NCI-H2107 treated with DMSO at 0.1 percent for 48 hours (cell line): ENCODE measurements around the gene MYO9B.
"Not testable (repeated sequence)": the region's sequence is repeated elsewhere in the genome, so short reads cannot be mapped to it uniquely, and the experiment has no call there.

Experiments used
- DNase-seq: peaks from one replicate; lab custom pipeline; 2025; ENCODE audit not compliant: unreplicated experiment; lab: John Stamatoyannopoulos, UW

The MYO9B gene

DNA sequence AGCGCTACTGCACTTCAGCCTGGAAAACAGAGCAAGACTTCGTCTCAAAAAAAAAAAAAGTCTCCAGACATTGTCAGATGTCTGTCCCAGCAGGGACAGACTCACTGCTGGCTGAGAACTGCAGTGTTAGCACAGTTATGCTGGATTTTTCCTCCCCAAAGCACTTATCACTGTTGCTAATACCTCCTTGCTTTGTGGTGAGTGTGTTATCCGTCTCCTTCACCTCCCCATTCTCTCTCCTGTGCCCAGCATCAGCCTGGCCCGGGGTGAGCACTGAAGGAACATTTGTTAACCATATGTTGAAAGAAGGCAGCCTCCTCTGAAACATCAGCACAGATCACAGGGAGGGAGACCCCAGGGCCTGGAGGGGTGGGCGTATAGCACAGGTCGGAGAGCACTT, 11.3 kb downstream of the MYO9B start:
- no peak for DNase-seq

DNA sequence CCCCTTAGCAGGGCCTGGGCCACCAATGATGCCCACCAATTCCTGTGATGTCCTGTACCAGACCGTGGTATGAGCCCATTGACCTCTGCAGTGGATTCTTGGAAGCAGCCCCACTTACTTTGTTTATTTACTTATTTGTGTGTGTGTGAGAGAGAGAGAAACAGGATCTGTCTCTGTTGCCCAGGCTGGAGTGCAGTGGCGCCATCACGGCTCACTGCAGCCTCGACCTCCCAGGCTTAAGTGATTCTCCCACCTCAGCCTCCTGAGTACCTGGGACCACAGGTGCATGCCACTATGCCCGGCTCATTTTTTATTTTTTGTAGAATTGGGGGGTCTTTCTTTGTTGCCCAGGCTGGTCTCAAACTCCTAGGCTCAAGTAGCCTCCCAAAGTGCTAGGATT, 13.0 kb downstream of the MYO9B start:
- no peak for DNase-seq

DNA sequence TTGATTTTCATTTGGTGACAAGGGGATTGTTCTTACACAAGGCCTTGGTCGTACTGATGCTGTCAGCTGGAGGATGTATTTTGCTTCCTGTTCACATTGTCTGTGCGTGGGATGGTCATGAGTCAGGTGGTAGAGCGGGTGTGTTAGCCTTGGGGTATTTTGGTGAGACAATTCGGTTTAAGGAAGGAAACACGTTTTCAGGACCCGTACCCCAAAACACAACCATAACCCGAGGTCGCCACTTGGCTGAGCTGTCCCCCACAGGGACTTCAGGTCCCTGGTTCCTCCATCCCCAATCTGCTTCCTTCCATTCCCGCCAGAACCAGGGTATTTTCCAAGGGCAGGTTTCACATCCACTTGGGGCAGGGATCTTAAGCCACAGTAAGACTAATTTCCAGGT, 15.0 kb downstream of the MYO9B start:
- DNase-seq = no peak

DNA sequence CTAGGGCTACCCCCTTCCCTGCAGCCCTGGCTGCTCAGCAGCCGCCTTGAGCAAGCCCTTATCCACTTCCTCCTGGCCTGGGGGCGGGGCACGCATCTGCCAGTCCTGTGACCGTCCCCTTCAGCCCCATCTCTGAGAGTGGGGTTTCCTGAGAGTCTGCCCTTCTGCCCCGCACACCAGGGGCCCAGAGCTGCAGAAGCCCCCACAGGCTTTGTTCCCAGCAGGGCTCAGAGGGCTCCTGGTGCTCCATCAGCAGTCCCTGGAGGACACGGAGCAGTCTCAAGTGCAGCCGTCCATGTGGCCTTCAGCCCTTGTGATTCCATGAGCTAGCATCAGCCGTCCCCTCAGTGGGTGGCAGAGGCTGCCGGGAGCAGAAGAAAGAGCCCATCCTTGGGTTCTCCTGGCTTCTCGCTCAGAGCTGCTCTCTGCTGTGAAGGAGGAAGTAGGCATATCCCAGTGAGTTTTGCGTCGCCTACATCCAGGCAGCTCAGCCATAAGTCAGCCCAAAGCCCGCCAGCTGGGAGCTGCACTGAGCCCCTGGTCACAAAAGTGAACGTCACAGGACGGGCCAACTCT, 16.3 kb downstream of the MYO9B start:
- DNase-seq = no peak

DNA sequence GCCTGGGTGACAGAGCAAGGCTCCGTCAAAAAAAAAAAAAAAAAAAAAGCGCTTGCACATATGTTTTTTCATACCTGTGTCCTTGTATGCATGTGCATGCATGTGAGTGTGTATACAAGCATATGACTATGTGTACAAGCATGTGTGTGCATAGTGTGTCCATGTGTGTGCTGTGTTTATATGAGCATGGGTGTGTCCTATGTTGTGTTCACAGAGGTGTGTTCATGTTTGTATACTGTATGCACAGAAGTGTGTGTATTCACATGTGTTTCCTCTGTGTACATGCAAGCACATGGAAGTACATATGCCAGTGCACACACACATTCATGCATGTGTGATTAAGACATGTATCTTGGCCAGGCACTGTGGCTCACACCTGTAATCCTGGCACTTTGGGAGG, 17.1 kb downstream of the MYO9B start:
- DNase-seq = no peak

DNA sequence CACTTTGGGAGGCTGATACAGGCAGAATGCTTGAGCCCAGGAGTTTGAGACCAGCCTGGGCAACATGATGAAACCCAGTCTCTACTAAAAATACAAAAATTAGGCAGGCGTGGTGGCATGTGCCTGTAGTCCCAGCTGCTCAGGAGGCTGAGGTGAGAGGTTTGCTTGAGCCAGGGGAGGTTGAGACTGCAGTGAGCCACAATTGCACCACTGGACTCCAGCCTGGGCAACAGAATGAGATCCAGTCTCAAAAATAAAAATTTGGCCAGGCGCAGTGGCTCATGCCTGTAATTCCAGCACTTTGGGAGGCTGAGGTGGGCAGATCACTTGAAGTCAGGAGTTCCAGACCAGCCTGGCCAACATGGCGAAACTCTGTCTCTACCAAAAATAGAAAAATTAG, 19.1 kb downstream of the MYO9B start:
- DNase-seq = not testable (repeated sequence)

DNA sequence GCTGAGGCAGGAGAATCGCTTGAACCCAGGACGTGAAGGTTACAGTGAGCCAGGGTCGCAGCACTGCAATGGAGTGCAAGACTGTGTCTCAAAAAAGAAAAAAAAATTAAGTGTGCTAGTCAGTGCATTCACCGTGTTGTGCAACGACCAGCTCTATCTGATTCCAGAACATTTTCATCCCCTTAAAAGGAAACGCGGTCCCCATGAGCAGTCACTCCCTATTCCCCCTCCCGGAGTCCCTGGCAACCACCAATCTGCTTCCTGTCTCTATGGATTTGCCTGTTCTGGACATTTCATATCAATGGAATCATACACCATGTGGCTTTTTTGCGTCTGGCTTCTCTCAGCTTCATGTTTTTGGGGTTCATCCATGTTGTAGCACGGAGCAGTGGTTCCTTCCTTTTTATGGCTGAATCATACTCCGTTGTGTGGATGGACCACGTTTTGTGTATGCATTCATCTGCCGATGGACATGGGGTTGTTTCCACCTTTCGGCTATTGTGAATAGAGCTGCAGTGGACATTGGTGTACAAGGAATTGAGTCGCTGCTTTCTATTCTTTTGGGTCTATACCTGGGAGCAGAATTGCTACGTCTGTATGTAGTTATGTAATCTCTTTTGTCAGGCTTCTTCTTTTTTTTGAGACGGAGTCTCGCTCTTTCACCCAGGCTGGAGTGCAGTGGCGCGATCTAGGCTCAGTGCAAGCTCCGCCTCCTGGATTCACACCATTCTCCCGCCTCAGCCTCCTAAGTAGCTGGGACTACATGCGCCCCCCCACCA, 19.8 kb downstream of the MYO9B start:
- no peak for DNase-seq

DNA sequence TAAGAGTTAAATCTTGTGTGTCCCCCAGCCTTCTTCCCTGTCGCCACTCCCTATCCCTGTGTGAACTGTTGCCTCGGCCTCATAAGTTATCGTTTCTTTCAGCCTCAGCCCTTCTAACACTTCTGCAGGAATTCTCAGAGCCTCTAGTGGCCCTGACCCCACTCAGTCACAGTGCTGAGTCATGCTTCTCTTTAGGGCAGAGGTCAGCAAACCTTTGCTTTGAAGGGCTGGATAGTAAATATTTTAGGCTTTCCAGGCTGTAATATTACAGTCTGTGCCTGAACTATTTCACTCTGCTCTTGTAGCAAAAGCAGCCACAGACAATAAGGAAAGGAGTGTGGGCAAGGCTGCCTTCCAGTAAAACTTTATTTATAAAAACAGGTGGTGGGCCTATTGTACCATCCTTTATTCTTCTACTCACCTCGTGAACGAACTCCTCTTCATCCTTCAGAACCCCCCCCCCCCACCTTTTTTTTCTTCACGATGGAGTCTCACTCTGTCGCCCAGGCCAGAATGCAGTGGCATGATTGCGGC, 22.1 kb downstream of the MYO9B start:
- no peak for DNase-seq

DNA sequence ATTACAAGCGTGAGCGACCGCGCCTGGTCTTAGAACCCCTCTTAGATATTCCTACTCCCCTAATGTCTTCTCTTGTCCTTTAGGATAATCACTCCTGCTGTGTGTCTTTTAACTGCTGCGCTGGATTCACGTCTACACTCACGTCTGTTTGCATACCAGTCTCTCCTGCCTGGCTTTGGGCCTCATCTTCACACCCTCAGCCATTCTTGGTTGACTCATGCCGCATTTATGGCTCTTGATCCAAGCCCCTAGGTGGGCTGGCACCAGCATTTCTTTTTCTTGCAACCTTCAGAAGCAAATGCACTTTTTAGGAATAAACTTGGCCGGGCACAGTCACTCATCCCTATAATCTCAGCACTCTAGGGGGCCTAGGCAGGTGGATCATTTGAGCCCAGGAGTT, 22.7 kb downstream of the MYO9B start:
- DNase-seq = no peak

DNA sequence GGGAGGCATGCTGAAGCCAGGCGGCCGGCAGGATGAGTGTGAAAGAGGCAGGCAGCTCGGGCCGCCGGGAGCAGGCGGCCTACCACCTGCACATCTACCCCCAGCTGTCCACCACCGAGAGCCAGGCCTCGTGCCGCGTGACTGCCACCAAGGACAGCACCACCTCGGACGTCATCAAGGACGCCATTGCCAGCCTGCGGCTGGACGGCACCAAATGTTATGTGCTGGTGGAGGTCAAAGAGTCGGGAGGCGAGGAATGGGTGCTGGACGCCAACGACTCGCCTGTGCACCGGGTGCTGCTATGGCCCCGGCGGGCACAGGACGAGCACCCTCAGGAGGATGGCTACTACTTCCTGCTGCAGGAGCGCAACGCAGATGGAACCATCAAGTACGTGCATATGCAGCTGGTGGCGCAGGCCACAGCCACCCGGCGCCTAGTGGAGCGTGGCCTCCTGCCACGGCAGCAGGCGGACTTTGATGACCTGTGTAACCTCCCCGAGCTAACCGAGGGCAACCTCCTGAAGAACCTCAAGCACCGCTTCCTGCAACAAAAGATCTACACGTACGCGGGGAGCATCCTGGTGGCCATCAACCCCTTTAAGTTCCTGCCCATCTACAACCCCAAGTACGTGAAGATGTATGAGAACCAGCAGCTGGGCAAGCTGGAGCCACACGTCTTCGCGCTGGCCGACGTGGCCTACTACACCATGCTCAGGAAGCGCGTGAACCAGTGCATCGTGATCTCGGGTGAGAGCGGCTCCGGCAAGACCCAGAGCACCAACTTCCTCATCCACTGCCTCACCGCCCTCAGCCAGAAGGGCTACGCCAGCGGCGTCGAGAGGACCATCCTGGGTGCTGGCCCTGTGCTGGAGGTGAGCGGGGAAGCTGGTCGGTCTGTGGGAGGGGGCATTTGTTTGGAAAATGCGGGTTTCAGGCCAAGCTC, 26.4 kb downstream of the MYO9B start:
- no peak for DNase-seq

DNA sequence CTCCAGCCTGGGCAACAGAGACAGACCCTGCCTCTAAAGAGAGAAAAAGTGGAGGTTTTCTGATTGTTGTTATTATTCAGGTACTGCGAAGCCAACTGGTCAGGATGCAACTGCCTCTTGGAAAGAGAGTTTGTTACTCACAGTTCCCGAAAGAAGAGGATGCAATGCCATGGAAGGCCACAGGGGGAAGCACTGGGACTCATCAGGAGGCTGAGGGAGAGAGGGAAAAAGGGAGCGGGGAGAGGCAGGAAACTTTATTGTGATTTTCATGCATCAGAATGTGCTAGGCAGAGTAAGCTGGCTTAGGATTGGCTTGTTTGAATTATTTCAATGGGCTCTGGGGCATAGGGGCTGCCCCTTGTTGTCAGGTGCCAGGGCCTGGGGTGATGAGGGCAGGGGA, 27.6 kb downstream of the MYO9B start:
- no peak for DNase-seq

DNA sequence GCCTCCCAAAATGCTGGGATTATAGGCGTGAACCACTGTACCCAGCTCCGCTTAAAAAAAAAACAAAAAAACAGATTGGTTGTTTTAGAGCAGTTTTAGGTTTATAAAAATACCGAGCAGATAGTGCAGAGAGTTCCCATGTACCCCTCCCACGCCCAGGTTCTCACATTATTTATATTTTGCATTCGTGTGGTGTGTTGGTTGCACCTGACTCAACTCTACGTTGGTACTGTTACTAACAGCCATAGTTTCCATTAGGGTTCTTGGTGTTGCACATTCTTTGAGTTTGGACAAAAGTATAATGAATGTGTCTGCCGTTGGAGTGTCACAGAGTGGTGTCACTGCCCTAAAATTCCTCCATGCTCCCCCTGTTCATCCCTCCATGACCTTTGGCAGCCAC, 29.1 kb downstream of the MYO9B start:
- no peak for DNase-seq

DNA sequence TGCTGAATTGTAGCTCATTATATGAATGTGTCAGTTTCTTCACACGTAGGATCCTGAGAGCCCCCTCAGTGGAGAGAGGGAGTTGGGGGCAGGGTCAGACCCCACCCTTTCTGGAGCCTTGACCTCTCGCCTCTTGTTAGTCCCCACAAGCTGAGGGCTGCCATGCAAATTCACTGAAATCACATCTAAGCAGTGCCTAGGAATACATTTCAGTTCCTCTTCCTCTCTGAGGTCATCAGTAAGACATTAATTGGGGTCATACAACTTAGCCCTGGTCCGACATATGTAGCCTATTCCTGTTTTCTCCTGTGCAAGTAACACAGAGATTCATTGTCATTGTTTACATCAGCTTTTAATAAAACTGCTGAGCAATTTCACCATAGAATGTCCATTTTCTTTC, 30.0 kb downstream of the MYO9B start:
- DNase-seq = no peak

DNA sequence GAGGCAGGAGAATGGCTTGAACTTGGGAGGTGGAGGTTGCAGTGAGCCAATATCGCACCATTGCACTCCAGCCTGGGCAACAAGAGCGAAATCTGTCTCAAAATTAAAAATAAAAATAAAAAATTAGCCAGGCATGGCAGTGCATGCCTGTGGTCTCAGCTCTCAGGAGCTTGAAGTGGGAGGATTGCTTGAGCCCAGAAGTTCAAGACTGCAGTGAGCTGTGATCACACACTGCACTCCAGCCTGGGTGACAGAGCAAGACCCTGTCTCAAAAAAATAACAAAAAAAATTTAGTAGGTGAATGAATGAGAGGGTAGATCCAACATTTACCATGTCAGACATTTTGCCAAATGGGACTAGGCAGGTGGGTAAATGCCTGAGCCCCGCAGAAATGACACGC, 31.4 kb downstream of the MYO9B start:
- DNase-seq = not testable (repeated sequence)

DNA sequence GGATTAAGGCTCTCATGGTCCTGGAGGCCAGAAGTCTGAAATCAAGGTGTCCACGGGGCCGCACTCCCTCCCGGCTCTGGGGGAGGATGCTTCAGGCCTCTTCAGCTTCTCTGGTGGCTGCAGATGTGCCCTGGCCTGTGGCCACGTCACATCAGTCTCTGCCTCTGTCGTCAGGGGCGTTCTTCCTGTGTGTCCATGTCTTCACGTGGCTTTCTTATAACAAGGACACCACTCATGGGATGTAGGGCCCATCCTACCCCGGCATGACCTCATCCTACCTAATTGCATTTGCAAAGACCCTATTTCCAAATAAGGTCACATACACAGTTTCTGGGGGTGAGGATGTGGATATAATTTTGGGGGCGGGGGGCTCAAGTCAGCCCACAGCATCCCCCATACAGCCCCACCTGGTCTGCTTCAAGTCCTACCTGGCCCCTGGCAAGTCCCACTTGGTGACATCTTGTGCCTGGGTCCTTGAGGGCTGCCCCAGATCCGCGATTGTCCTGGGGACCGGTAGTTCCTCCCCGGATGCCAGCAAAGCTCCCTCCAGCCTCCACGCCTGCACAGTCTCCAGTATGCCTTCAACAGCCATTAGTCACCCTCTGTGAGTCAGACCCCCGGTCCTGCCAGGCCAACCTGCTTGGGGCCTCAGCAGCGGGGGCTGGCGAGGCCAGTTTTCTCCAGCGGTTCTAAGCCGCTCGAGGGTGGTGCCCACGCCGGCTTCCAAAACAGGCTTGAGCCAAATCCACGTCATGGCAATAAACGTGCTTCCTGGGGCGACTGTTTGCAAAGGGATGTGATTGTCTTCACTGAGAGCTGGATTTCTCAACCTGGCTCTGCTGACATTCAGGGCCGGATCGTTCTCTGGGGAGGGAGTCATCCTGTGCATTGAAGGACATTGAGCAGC, 32.2 kb downstream of the MYO9B start:
- DNase-seq = no peak

DNA sequence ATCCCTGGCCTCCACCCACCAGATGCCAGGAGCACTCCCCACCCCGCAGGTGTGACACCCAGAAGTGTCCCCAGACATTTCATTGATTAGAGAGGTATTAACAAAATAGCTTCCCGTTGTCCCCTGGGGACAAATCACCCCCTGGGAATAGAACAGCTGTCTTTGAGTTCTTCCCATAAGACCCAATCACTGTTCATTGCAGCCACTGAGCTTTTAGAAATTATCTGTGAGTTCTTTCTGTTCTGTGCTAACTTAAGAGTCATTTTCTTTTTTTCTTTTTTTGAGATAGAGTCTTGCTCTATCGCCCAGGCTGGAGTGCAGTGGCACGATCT, 32.8 kb downstream of the MYO9B start:
- no peak for DNase-seq

DNA sequence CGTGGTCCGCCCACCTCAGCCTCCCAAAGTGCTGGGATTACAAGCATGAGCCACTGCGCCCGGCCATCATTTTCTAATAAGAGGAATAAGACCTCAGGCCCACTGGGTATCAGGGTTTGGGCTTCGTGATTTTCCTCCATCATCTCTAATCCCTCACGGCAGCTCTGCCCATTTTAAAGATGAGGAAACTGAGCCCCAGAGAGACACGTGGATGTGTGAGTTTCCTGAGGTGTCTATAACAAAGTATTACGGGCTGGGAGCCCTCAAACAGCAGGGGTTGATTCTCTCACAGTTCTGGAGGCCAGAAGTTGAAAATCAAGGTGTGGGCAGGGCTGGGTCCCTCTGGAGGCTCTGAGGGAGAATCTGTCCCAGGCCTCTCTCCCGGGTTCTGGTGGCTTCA, 33.7 kb downstream of the MYO9B start:
- DNase-seq = no peak

DNA sequence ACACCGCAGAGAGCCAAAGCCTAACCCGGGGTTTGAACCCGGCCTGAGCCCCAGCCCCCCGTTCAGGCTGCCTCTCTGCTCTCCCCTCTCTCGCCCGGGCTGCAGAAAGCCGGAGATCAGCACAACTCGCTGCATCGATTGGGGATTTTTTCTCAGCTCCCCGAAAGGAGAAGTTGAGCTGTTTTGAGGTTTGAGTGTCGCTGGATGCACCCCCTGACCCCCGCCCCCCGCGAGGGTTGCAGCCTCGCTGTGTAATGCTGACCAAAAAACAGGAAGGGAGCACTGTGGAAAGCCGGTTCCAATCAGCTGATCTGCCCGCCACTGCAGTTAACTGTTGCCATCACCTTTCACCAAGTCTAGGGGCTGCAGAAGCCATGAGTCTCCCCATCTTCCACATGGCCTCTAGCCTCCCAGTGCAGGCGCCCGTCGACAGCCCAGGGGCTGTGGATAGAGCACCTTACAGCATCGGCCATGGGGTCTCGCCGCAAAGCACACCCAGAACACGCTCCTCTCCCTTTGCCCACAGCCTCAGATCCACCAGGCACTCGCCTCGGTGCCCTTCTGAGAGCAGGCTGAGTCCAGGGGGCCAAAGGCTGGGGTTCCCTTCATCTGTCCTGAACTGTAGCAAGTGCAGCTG, 34.5 kb downstream of the MYO9B start:
- DNase-seq = no peak

DNA sequence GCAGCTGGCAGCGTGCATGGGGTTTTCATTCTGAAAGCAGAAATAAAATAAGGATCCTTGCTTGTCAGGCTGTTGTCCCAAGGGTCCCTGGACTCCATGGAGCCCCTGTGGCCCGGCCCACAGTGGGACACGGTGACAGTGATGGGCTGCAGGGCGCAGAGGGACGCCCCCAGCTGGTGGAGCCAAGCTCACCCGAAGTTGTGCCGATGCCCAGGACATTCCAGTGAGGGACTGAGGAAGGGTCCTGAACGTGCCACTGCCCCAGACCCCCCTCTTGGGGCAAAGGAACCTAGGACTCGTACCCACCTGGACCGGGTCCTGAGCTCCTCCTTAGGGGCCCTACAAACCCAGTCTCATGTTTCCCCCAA, 35.0 kb downstream of the MYO9B start:
- no peak for DNase-seq

DNA sequence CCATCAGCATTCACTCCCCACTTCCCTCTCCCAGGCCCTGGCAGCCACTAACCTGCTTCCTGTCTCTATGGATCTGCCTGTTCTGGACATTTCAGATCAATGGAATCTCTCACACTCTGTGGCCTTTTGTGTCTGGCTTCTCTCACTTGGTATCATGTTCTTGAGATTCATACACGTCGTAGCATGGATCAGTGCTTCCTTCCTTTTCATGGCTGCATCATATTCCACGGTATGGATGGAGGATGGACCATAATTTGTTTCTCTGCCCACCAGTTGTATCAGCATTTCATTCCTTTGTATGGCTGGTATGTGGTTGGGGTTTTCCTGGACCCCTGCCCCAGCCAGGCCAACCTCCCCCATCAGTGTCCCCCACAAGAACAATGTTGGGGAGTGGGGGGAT, 36.2 kb downstream of the MYO9B start:
- DNase-seq = no peak
